Astrocyte of the hippocampus (primary cell): ENCODE results near the gene MARCHF4.
"Not testable (repeated sequence)": the region's sequence is repeated elsewhere in the genome, so short reads cannot be mapped to it uniquely, and the experiment has no call there.

Experiments used
- DNase-seq: peaks from one replicate; pipeline ENCODE4 v3.0.0; 2011; ENCODE audit warnings: low read depth, low spot score

The MARCHF4 gene

GRCh38 chr2:216392018-216392562 lies 19.8 kb upstream of the MARCHF4 start:
- DNase-seq = no peak

GRCh38 chr2:216391401-216391800 lies 19.1 kb upstream of the MARCHF4 start:
- no peak for DNase-seq

GRCh38 chr2:216389570-216389969 lies 17.3 kb upstream of the MARCHF4 start:
- DNase-seq = no peak

- no peak for DNase-seq
These were observed 16.0 kb upstream of the MARCHF4 start for GRCh38 chr2:216388046-216388884.

GRCh38 chr2:216387262-216387661 lies 15.0 kb upstream of the MARCHF4 start:
- no peak for DNase-seq

GRCh38 chr2:216385478-216385877 lies 13.2 kb upstream of the MARCHF4 start:
- DNase-seq = no peak

- not testable (repeated sequence) for DNase-seq
These were observed 12.1 kb upstream of the MARCHF4 start for GRCh38 chr2:216384409-216384808.

- DNase-seq = no peak
These were observed 7.7 kb upstream of the MARCHF4 start for GRCh38 chr2:216379977-216380376.

- DNase-seq = no peak
These were observed 3.0 kb upstream of the MARCHF4 start for GRCh38 chr2:216375286-216375685.

GRCh38 chr2:216373896-216374295 lies 1.6 kb upstream of the MARCHF4 start:
- DNase-seq = no peak

GRCh38 chr2:216372761-216373291 lies 543 bp upstream of the MARCHF4 start:
- peak; percentile 64 for DNase-seq

GRCh38 chr2:216370961-216371712 lies 1.1 kb downstream of the MARCHF4 start:
- peak; percentile 53 for DNase-seq

GRCh38 chr2:216369821-216370220 lies 2.5 kb downstream of the MARCHF4 start:
- no peak for DNase-seq

GRCh38 chr2:216366777-216367471 lies 5.4 kb downstream of the MARCHF4 start:
- DNase-seq = peak; percentile 32

GRCh38 chr2:216365518-216365917 lies 6.8 kb downstream of the MARCHF4 start:
- DNase-seq = no peak

GRCh38 chr2:216363221-216363620 lies 9.1 kb downstream of the MARCHF4 start:
- DNase-seq = no peak

GRCh38 chr2:216362730-216363129 lies 9.6 kb downstream of the MARCHF4 start:
- peak; percentile 59 for DNase-seq

- no peak for DNase-seq
These were observed 16.6 kb downstream of the MARCHF4 start for GRCh38 chr2:216355711-216356110.

GRCh38 chr2:216354306-216354705 lies 18.0 kb downstream of the MARCHF4 start:
- peak; percentile 51 for DNase-seq

- no peak for DNase-seq
These were observed 19.5 kb downstream of the MARCHF4 start for GRCh38 chr2:216352653-216353270.
